ENCODE data around the gene GOLGA6L2. TPM values are rescaled to one million over a fixed set of nuclear protein-coding genes. Genes with fewer than 3 reads are reported as not detected.

The GOLGA6L2 gene
- total RNA-seq, 2 experiments from 2014 or later, result not detected

DNA sequence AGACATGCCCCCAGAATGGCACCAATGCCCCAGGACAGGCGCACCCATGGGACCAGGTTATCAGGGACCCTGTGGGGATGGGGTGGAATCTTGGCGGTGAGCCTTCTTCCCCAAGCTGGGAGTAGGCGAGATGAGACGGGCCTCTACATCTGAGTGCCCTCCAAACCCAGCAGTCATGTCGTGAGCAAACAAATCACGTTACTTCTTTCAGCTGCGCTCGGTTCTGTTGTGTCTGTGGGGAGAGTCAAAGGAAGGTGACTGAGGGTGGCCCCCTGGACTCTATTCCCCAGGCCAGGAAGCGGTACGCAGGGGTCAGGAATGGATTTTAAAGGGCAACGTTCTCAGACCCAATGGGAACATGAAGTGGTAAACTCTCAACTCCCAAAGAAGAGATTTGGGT, 2.8 kb downstream of the GOLGA6L2 start:
- Histone ChIP-seq H2AFZ (ENCODE audit: low read length) (no peak overlapping the region), H3K4me1 (ENCODE audit: insufficient read depth, low read length, poor library complexity, severe bottlenecking) (no peaks in the 10 kb centered on the region), H3K4me2 (ENCODE audit: low read length) (no peak overlapping the region), H3K4me3 (ENCODE audit: low read depth, low read length, poor library complexity, severe bottlenecking) (no peak overlapping the region), H3K9me2 (ENCODE audit: insufficient read depth, low read length) (no peaks in the 10 kb centered on the region), H4K20me1 (ENCODE audit: insufficient read depth, low read length) (no peaks in the 10 kb centered on the region), H3K36me3 (ENCODE audit: insufficient read depth, low read length) (no peaks in the 10 kb centered on the region), H3K79me2 (ENCODE audit: insufficient read depth, low read depth, low read length) (no peaks in the 10 kb centered on the region), H3K9me3 (ENCODE audit: low read length) (no peaks in the 10 kb centered on the region), H3K27ac (ENCODE audit: low read depth, low read length, poor library complexity, severe bottlenecking) (no peak overlapping the region)
- ChIA-PET POLR2A (no interaction called here), CTCF (ENCODE audit: unreplicated experiment) (no interaction called here)
- TF ChIP-seq, protein P1, sequence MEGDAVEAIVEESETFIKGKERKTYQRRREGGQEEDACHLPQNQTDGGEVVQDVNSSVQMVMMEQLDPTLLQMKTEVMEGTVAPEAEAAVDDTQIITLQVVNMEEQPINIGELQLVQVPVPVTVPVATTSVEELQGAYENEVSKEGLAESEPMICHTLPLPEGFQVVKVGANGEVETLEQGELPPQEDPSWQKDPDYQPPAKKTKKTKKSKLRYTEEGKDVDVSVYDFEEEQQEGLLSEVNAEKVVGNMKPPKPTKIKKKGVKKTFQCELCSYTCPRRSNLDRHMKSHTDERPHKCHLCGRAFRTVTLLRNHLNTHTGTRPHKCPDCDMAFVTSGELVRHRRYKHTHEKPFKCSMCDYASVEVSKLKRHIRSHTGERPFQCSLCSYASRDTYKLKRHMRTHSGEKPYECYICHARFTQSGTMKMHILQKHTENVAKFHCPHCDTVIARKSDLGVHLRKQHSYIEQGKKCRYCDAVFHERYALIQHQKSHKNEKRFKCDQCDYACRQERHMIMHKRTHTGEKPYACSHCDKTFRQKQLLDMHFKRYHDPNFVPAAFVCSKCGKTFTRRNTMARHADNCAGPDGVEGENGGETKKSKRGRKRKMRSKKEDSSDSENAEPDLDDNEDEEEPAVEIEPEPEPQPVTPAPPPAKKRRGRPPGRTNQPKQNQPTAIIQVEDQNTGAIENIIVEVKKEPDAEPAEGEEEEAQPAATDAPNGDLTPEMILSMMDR (conservative IDR thresholded peaks at IDR 0.05; ENCODE audit: low read length), result no peak
- no peak for TF ChIP-seq EZH2phosphoT487 (IDR thresholded peaks at IDR 0.05; ENCODE audit: borderline replicate concordance, low read depth, low read length)
- no TSS peak for BruUV-seq (replicated peaks)
- DNase-seq (ENCODE audit: low spot score), result no peak
- intact Hi-C loops (cut with micrococcal nuclease; ENCODE audit: unreplicated experiment), result no loop called here

DNA sequence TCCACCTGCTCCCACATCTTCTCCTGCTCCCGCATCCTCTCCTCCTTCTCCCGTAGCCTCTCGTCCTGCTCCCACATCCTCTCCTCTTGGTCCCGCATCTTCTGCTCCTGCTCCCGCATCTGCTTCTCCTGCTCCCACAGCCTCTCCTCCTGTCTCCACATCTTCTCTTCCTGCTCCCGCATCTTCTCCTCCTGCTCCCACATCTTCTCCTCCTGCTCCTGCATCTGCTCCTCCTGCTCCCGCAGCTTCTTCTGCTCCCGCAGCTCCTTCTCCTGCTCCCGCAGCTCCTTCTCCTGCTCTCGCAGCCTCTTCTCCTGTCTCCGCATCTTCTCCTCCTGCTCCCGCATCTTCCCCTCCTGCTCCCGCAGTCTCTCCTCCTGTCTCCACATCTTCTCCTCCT, 5.8 kb downstream of the GOLGA6L2 start:
- ChIA-PET POLR2A (no interaction called here), CTCF (ENCODE audit: unreplicated experiment) (no interaction called here)
- Histone ChIP-seq H3K79me2 (ENCODE audit: insufficient read depth, low read depth, low read length) (no peaks in the 10 kb centered on the region), H3K27ac (ENCODE audit: low read depth, low read length, poor library complexity, severe bottlenecking) (no peak overlapping the region), H4K20me1 (ENCODE audit: insufficient read depth, low read length) (no peaks in the 10 kb centered on the region), H3K9me3 (ENCODE audit: low read length) (no peaks in the 10 kb centered on the region), H3K4me1 (ENCODE audit: insufficient read depth, low read length, poor library complexity, severe bottlenecking) (no peaks in the 10 kb centered on the region), H3K4me2 (ENCODE audit: low read length) (no peak overlapping the region), H3K4me3 (ENCODE audit: low read depth, low read length, poor library complexity, severe bottlenecking) (no peak overlapping the region), H3K36me3 (ENCODE audit: insufficient read depth, low read length) (no peaks in the 10 kb centered on the region), H2AFZ (ENCODE audit: low read length) (no peak overlapping the region), H3K9me2 (ENCODE audit: insufficient read depth, low read length) (no peaks in the 10 kb centered on the region)
- no peak for DNase-seq (ENCODE audit: low spot score)
- intact Hi-C loops (cut with micrococcal nuclease; ENCODE audit: unreplicated experiment), result no loop called here
- BruUV-seq (replicated peaks), result no TSS peak
- TF ChIP-seq EZH2phosphoT487 (IDR thresholded peaks at IDR 0.05; ENCODE audit: borderline replicate concordance, low read depth, low read length), result no peak
- TF ChIP-seq, protein P1 (conservative IDR thresholded peaks at IDR 0.05; ENCODE audit: low read length), result no peak

DNA sequence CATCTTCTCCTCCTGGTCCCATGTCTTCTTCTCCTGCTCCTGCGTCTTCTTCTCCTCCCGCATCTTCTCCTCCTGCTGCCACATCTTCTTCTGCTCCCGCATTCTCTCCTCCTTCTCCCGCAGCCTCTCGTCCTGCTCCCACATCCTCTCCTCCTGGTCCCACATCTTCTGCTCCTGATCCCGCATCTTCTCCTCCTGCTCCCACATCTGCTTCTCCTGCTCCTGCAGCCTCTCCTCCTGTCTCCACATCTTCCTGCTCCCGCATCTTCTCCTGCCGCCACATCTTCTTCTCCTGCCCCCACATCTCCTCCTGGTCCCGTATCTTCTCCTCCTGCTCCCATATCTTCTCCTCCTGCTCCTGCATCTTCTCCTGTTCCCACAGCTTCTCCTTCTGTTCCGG, 6.4 kb downstream of the GOLGA6L2 start:
- no peaks in the 10 kb centered on the region for H3K9me3 ChIP-seq (ENCODE audit: low read length)
- CTCF ChIA-PET (ENCODE audit: unreplicated experiment), result no interaction called here
- no peaks in the 10 kb centered on the region for H4K20me1 ChIP-seq (ENCODE audit: insufficient read depth, low read length)
- no peak overlapping the region for H3K27ac ChIP-seq (ENCODE audit: low read depth, low read length, poor library complexity, severe bottlenecking)
- H3K4me3 ChIP-seq (ENCODE audit: low read depth, low read length, poor library complexity, severe bottlenecking), result no peak overlapping the region
- H3K79me2 ChIP-seq (ENCODE audit: insufficient read depth, low read depth, low read length), result no peaks in the 10 kb centered on the region
- no TSS peak for BruUV-seq (replicated peaks)
- H3K36me3 ChIP-seq (ENCODE audit: insufficient read depth, low read length), result no peaks in the 10 kb centered on the region
- no peaks in the 10 kb centered on the region for H3K9me2 ChIP-seq (ENCODE audit: insufficient read depth, low read length)
- TF ChIP-seq, protein P1 (conservative IDR thresholded peaks at IDR 0.05; ENCODE audit: low read length), result no peak
- TF ChIP-seq EZH2phosphoT487 (IDR thresholded peaks at IDR 0.05; ENCODE audit: borderline replicate concordance, low read depth, low read length), result no peak
- H2AFZ ChIP-seq (ENCODE audit: low read length), result no peak overlapping the region
- H3K4me2 ChIP-seq (ENCODE audit: low read length), result no peak overlapping the region
- POLR2A ChIA-PET, result no interaction called here
- H3K4me1 ChIP-seq (ENCODE audit: insufficient read depth, low read length, poor library complexity, severe bottlenecking), result no peaks in the 10 kb centered on the region
- intact Hi-C loops (cut with micrococcal nuclease; ENCODE audit: unreplicated experiment), result no loop called here
- DNase-seq (ENCODE audit: low spot score), result no peak

Data from OCI-LY7 (cell line).